GM23248 (cell line): Measurements from ENCODE around the gene FOXL1. TPM values are rescaled to one million over a fixed set of nuclear protein-coding genes. Genes with fewer than 3 reads are reported as not detected.
A peak's percentile ranks its signal among the peaks of the same experiment; 100 is the strongest.

Source experiments
- DNase-seq: peaks from one replicate; pipeline ENCODE4 v3.0.0-alpha.2; 2015
- H2AFZ ChIP-seq: fragments of 200-600 bp; sonication (generic); 2 replicates; pipeline ENCODE4 v1.6.1; 2016; ENCODE audit warnings: antibody characterized with exemption
- H3F3A ChIP-seq: fragments of 200-600 bp; sonication (generic); 2 replicates; pipeline ENCODE4 v1.6.1; 2016; ENCODE audit warnings: mild to moderate bottlenecking, antibody characterized with exemption, mixed run types; ENCODE audit not compliant: insufficient read depth
- H3K27ac ChIP-seq: fragments of 200-600 bp; sonication (generic); 2 replicates; pipeline ENCODE4 v1.5.1; 2016; ENCODE audit warnings: mild to moderate bottlenecking
- H3K27me3 ChIP-seq: fragments of 200-600 bp; sonication (generic); replicated peaks from 2 replicates; pipeline ENCODE4 v1.6.1; 2016; ENCODE audit warnings: mild to moderate bottlenecking; ENCODE audit not compliant: insufficient read depth
- H3K36me3 ChIP-seq: fragments of 200-600 bp; sonication (generic); 2 replicates; pipeline ENCODE4 v1.6.1; 2016; ENCODE audit warnings: low read depth, mild to moderate bottlenecking
- H3K4me1 ChIP-seq: fragments of 200-600 bp; sonication (generic); 2 replicates; pipeline ENCODE4 v1.6.1; 2016; ENCODE audit warnings: mild to moderate bottlenecking; ENCODE audit not compliant: insufficient read depth
- H3K4me2 ChIP-seq: fragments of 200-600 bp; sonication (generic); one replicate; pipeline ENCODE4 v1.6.1; 2016; ENCODE audit warnings: mild to moderate bottlenecking; ENCODE audit not compliant: unreplicated experiment
- H3K4me3 ChIP-seq: fragments of 200-600 bp; sonication (generic); 2 replicates; pipeline ENCODE4 v1.5.1; 2016; ENCODE audit warnings: mild to moderate bottlenecking
- H3K79me2 ChIP-seq: fragments of 200-600 bp; sonication (generic); 2 replicates; pipeline ENCODE4 v1.6.1; 2016; ENCODE audit warnings: mild to moderate bottlenecking; ENCODE audit not compliant: insufficient read depth
- H3K9ac ChIP-seq: fragments of 200-600 bp; sonication (generic); 2 replicates; pipeline ENCODE4 v1.6.1; 2016; ENCODE audit warnings: mild to moderate bottlenecking
- H3K9me2 ChIP-seq: fragments of 200-600 bp; sonication (generic); 2 replicates; pipeline ENCODE4 v1.6.1; 2016; ENCODE audit warnings: mixed run types, mild to moderate bottlenecking, moderate library complexity; ENCODE audit not compliant: insufficient read depth
- H3K9me3 ChIP-seq: fragments of 200-600 bp; sonication (generic); one replicate; pipeline ENCODE4 v1.6.1; 2017; ENCODE audit warnings: low read depth
- H4K20me1 ChIP-seq: fragments of 200-600 bp; sonication (generic); 2 replicates; pipeline ENCODE4 v1.6.0; 2016; ENCODE audit not compliant: insufficient read depth
- EZH2 ChIP-seq: fragments of 200-600 bp; sonication (generic); IDR thresholded peaks from 2 replicates; pipeline ENCODE4 v1.6.1; 2018; ENCODE audit warnings: antibody characterized with exemption, mild to moderate bottlenecking; ENCODE audit not compliant: insufficient read depth, poor library complexity, severe bottlenecking
- EZH2phosphoT487 ChIP-seq: fragments of 200-600 bp; sonication (generic); IDR thresholded peaks from 2 replicates; pipeline ENCODE4 v1.6.1; 2018; ENCODE audit warnings: antibody characterized with exemption, moderate library complexity, mild to moderate bottlenecking, low read depth; ENCODE audit not compliant: insufficient read depth
- WGBS, 2 experiments: methylation state at CpG; one replicate each; pipeline ENCODE4 v1.1.6; 2015 to 2017; ENCODE audit warnings: low lambda C conversion rate in 2 of 2, low coverage in 1 of 2; ENCODE audit errors: missing lambda C conversion rate in 2 of 2; 5-methylcytosine and 5-hydroxymethylcytosine counted together
- in situ Hi-C: fragments of 300-500 bp; cut with MboI; formaldehyde crosslinking; loops from 2 replicates; pipeline ENCODE4 v1.15.0; 2020
- polyA plus RNA-seq: library from polyadenylated mRNA; unstranded; fragments of >200 nt; fragmentation: Nextera tagmentation; extraction: Ambion mirVana; gene quantifications from 2 replicates; pipeline ENCODE4 v1.2.1, GENCODE V29; 2016
- total RNA-seq: library from RNA; depleted of rRNA; stranded (reverse); fragments of >200 nt; shearing (Covaris generic); gene quantifications from 2 replicates; pipeline ENCODE4 v1.2.3, GENCODE V29; 2014

The FOXL1 gene
- total and polyA plus RNA-seq, 2 experiments from 2014 or later = 4.9 to 14.5 TPM

DNA sequence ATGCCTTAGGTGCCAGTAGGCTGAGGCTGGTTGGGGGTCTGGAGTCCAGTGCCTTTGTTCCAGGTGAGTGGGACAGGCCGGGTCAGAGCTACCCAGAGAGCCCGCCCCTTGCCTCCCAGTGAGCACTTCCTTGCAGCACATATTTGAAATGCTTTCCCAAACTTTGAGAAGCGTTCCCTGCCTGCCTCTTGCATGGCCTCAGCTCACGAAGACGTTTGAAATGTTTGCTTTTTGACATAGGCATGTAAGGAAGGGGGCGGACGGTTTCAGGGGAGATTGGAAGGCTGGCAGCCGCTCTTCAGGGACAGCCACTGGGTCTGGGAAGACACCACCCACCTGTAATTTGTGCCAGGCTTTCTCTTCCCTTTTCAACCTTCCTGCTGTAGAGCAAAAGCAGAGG is 5.1 kb upstream of the FOXL1 start:
- H3K4me2 ChIP-seq = no peak overlapping the region
- TF ChIP-seq EZH2phosphoT487 = no peak
- TF ChIP-seq EZH2 = no peak
- in situ Hi-C loops = no loop called here
- no peak overlapping the region for H3K27ac ChIP-seq
- peaks cover 34% of the 10 kb centered on the region for H3K4me1 ChIP-seq
- H3K4me3 ChIP-seq = no peak overlapping the region
- 64 to 71% methylated on average over 8 of the region's 8 CpGs for WGBS, 2 experiments
- H2AFZ ChIP-seq = no peak overlapping the region
- H3K9ac ChIP-seq = no peak overlapping the region
- peaks cover 34% of the 10 kb centered on the region for H3F3A ChIP-seq
- no peaks in the 10 kb centered on the region for H3K36me3 ChIP-seq
- H4K20me1 ChIP-seq = no peaks in the 10 kb centered on the region
- DNase-seq = no peak
- peaks cover 75% of the 10 kb centered on the region for H3K79me2 ChIP-seq
- no peaks in the 10 kb centered on the region for H3K27me3 ChIP-seq
- H3K9me3 ChIP-seq = no peaks in the 10 kb centered on the region
- H3K9me2 ChIP-seq = no peaks in the 10 kb centered on the region

DNA sequence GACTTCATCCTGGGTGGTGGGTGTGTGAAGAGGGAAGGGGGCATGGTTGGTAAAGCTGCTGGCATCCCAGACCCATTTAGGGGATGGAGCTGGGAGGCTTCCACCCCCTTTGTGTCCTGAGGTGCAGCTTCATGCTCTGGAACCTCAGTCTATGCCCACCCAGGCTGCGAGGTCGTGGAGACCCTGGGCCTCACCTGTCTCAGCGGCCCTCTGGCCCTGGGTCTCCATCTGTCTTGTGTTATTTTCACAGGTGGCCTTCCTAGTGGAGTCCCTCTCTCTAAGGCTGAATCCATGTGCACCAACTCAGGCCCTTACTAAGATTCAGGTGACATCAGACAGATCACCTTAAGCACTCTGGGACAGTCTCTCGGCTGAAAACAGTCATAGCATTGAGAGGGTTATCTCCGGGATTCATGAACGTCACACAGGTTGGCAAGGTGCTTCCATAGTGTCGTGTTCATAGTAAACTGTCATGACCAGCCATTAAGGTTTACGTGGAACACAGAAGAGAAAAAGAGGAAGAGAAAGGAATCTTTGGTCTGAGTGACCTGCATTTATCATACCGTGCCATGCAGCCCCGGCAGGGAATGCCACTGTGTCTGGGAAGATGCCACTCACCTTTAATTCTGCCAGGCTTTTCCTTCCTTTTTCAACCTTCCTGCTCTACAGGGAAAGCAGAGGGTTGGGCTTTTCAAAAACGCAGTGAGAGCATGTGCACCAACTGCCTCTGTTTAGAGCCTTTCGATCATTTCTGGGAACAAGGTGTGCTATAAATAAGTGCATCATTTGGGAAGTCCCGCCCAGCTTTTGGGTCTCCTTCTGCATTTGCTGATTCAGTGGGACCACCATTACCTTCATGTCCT is 4.5 kb upstream of the FOXL1 start:
- Histone ChIP-seq H3K9me2 (no peaks in the 10 kb centered on the region), H3K4me2 (no peak overlapping the region), H3K9ac (no peak overlapping the region), H3F3A (peaks cover 36% of the 10 kb centered on the region), H3K36me3 (no peaks in the 10 kb centered on the region), H2AFZ (no peak overlapping the region), H4K20me1 (no peaks in the 10 kb centered on the region), H3K9me3 (no peaks in the 10 kb centered on the region), H3K4me3 (no peak overlapping the region), H3K27ac (no peak overlapping the region), H3K4me1 (peaks cover 36% of the 10 kb centered on the region), H3K27me3 (no peaks in the 10 kb centered on the region), H3K79me2 (peaks cover 70% of the 10 kb centered on the region)
- DNase-seq = no peak
- WGBS, 2 experiments = 60% methylated on average over 12 to 13 of the region's 13 CpGs
- TF ChIP-seq EZH2 (no peak), EZH2phosphoT487 (no peak)
- in situ Hi-C loops = no loop called here

DNA sequence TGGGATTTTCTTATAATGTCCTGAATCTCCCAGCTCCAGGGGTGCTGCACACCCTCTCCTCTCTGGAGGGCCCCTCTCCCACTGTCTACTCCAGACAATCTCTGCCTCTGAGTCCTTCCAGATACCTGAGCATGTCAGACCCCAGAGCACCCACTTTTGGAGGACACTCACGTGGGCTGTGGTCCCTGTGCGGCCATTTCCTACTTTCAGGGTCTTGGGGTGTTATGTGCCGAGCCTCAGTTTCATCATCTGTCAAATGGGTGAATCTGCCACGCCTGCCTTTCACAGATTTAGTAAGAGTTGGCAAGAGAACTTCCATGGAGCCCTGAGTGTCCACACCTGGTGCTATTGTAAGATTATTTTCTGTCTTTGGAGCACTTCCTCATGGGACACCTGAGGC is 3.7 kb upstream of the FOXL1 start:
- Histone ChIP-seq H3K4me3 (no peak overlapping the region), H3K4me2 (no peak overlapping the region), H3K36me3 (no peaks in the 10 kb centered on the region), H3K79me2 (peaks cover 67% of the 10 kb centered on the region), H3K27me3 (no peaks in the 10 kb centered on the region), H3K9ac (no peak overlapping the region; the same call in 1 of the 2 replicates), H2AFZ (no peak overlapping the region), H3F3A (peaks cover 36% of the 10 kb centered on the region), H3K27ac (no peak overlapping the region), H3K9me2 (no peaks in the 10 kb centered on the region), H3K9me3 (no peaks in the 10 kb centered on the region), H3K4me1 (peaks cover 35% of the 10 kb centered on the region), H4K20me1 (no peaks in the 10 kb centered on the region)
- DNase-seq = no peak
- TF ChIP-seq EZH2 (no peak), EZH2phosphoT487 (no peak)
- in situ Hi-C loops = no loop called here
- 78 to 86% methylated on average over 4 of the region's 4 CpGs for WGBS, 2 experiments

DNA sequence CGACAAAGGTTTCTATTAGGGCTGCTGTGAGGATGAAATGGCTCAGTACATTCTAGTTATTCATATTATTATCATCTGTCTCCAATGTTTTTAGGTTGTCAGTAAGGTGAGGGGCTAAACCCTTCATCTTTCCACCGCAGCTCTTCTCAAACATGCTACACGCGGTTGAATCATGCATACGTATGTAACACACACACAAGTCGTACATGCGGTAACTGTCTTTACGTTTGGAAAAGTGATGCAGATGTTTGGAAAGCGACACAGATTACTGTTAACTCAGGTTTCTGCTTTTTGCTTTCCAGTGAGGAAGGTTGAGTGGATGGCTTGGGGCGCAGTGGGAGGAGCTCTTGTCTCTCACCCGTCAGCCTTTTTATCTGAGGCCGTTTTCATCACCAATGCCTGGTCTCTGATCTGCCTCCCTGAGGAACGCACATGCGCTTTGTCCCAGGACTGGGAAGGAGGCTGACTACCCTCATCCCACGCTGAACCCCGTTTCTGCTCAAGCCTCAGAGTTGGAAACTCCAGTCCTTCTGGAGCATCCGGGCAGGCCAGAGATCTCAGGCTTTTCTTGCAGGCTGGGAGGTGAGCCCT is 3.2 kb upstream of the FOXL1 start:
- H3F3A ChIP-seq = peaks cover 36% of the 10 kb centered on the region
- peak overlapping the region; percentile 99 for H3K4me2 ChIP-seq
- no peaks in the 10 kb centered on the region for H3K27me3 ChIP-seq
- no peaks in the 10 kb centered on the region for H3K9me3 ChIP-seq
- no peak for DNase-seq
- 35 to 36% methylated on average over 17 of the region's 17 CpGs for WGBS, 2 experiments
- H2AFZ ChIP-seq = peak overlapping the region; percentile 90
- no peak for TF ChIP-seq EZH2phosphoT487
- TF ChIP-seq EZH2 = no peak
- peak overlapping the region; percentile 84 for H3K9ac ChIP-seq
- in situ Hi-C loops = no loop called here
- H3K36me3 ChIP-seq = no peaks in the 10 kb centered on the region
- no peaks in the 10 kb centered on the region for H3K9me2 ChIP-seq
- H3K79me2 ChIP-seq = peaks cover 67% of the 10 kb centered on the region
- peak overlapping the region; percentile 86 for H3K27ac ChIP-seq
- peaks cover 33% of the 10 kb centered on the region for H3K4me1 ChIP-seq
- H3K4me3 ChIP-seq = peak overlapping the region; percentile 81
- no peaks in the 10 kb centered on the region for H4K20me1 ChIP-seq
